H54 (cell line): ENCODE data around the gene CLCN3.
A peak's percentile ranks its signal among the peaks of the same experiment; 100 is the strongest.
"Not testable (repeated sequence)": the region's sequence is repeated elsewhere in the genome, so short reads cannot be mapped to it uniquely, and the experiment has no call there.

ENCODE experiments used
- DNase-seq: peaks from one replicate; pipeline ENCODE4 v3.0.0; 2011; ENCODE audit warnings: low spot score, mixed read lengths; ENCODE audit not compliant: insufficient read length
- FAIRE-seq: peaks from 3 replicates; lab custom pipeline; 2011; peaks lifted over from hg19 to GRCh38; lab: Jason Lieb, UNC
- POLR2A ChIP-seq: IDR thresholded peaks from 2 replicates; pipeline ENCODE4 v1.6.1; 2011; ENCODE audit warnings: low read depth, mild to moderate bottlenecking, low read length

The CLCN3 gene

GRCh38 chr4:169619958-169620879, at the start of gene CLCN3:
Gene CLCN3, plus strand, starts transcription at chr4:169620578. Its CDS starts 15,351 bp downstream, at chr4:169635929.
- FAIRE-seq (peak; percentile 36), DNase-seq (peak; percentile 62)
- peak; percentile 74 for TF ChIP-seq POLR2A

- DNase-seq, FAIRE-seq: not testable (repeated sequence)
Observed at GRCh38 chr4:169571012-169571411, 49.4 kb upstream of the CLCN3 start.

DNA sequence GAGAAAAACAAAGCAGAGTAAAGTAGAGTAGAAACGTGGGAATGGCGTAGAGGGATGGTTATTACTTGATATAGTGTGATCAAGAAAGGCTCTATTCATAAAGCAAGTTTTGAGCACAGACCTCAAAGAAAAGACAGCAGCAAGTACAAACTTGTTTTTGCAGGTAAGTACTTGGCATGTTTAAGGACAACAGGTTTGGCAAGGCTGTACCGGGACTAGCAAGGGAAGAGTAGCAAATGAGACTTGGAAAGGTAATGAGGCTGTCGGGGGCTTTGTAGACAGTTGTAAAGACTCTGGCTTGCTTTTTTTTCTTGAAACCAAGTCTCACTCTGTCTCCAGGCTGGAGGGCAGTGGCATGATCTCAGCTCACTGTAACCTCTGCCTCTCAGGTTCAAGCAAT, 48.9 kb upstream of the CLCN3 start:
- no peak for FAIRE-seq
- TF ChIP-seq POLR2A = no peak

GRCh38 chr4:169573889-169574288, 46.5 kb upstream of the CLCN3 start:
- no peak for TF ChIP-seq POLR2A
- no peak for DNase-seq
- FAIRE-seq = no peak

More for the DNA sequence above, 48.9 kb upstream of the CLCN3 start:
- DNase-seq = no peak

DNA sequence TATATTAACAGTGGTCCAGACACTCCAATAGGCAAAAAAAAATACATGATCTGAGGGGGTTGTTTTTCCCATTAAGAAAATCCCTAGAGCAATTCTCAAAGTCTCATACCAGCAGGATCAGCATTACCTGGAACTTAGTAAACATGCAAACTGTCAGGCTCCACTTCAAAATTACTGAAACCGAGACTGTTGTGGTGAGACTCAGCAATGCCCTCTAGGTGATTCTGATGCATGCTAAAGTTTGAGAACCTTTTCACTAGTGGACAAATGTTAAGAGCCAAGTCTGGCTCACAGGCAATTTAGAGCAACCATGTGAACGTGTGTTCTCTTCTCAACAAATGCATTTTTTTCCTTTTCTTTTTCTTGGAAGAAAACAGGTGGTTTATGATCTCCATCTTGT, 38.2 kb upstream of the CLCN3 start:
- no peak for FAIRE-seq
- TF ChIP-seq POLR2A = no peak
- DNase-seq = no peak

- TF ChIP-seq POLR2A = no peak
- DNase-seq = no peak
- no peak for FAIRE-seq
Observed at GRCh38 chr4:169582706-169583105, 37.7 kb upstream of the CLCN3 start.

DNA sequence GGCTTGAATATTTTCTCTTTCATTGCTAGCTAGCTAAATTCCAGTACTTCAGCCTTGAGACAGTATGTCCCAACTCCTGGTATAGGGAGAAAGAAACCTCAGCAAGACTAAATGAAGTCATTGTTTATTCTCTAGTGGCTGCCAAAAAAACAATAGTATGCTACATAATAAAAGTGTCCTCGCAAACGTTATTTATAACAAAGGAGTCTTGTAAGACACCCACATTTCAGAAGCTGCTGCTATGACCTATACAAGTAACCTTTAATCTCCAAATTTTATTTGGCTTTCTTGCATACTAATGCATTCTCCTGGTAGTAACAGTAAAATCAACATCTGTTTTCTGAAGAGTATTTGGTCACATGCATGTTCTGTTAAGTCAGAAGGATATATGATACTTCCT, 36.8 kb upstream of the CLCN3 start:
- no peak for TF ChIP-seq POLR2A
- no peak for FAIRE-seq
- DNase-seq = no peak

GRCh38 chr4:169593050-169593560, 27.3 kb upstream of the CLCN3 start:
- no peak for DNase-seq
- no peak for TF ChIP-seq POLR2A
- FAIRE-seq = no peak

GRCh38 chr4:169594560-169595195, 25.7 kb upstream of the CLCN3 start:
- no peak for FAIRE-seq
- TF ChIP-seq POLR2A = no peak

DNA sequence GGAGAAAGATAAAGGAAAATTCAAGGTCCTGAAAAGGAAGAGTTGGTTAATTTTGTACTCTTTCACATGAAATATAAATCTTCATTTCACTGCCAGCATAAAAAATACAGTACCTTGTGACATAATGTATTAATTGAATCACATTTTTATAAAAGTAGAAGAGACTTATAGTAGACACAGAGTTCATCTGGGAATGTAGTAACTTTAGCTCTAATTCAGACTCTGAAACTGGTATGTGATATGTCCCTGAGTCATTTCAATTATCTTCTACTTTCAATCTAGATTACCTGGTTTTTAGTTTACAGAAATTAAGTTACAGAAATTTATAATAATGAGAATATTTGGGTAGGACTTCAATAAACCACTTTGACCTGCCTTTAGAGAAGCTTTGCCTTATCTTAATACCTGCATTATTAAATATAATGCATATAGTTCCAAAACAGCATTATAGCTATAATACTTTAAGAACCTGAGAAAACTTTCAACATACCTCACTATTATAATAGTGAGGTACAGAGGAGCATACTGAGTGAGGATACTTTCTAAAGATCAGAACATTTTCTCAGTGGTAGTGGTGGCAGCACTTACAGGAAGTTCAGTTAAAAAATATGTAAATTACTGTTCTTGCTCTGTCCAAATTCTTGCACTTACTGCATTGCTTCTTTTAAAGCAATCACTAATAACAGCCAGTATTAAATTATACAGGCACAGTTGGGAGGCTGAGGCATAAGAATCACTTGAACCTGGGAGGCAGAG, 19.2 kb upstream of the CLCN3 start:
- DNase-seq (no peak), FAIRE-seq (no peak)
- no peak for TF ChIP-seq POLR2A

More at GRCh38 chr4:169594560-169595195, 25.7 kb upstream of the CLCN3 start:
- no peak for DNase-seq

DNA sequence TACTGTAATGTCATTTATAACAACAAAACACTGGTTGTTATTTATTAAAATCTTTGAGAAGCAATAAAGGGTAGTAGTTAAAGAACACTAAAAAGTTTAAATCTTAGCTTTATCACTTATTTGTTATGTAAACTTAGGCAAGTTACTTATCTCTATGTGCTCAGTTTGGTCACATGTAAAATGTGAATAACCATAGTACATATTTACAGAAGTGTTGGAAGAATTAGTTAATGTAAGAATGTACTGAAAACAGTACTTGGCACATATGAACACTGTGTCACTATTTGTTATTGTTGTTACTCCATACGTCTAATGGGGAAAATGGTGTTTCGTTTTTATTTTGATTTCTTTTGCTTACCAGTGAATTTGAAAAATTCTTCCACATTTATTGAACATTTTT, 17.1 kb upstream of the CLCN3 start:
- TF ChIP-seq POLR2A = no peak
- DNase-seq (no peak), FAIRE-seq (no peak)

- no peak for DNase-seq
- TF ChIP-seq POLR2A = no peak
- FAIRE-seq = peak; percentile 80
Observed at GRCh38 chr4:169604131-169604900, 16.1 kb upstream of the CLCN3 start.

DNA sequence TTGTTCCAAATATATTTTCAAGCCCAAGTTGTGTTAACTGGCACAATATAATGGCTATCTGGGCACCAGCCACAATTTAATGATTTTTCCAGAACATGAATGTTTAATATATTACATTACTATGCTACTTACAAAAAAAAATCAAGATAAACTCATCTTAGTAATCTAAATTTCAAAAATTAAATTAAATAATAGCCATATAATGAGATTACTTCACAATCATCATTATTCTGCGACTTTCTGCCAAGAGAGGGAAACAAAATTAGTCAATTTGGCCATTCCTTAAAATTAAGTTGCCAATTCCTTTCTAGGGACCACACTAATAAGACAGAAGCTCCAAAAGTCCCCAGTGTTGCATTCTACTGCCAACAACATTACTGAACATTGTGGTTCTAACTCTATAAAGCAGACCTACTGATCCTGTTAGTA, 15.5 kb upstream of the CLCN3 start:
- TF ChIP-seq POLR2A = no peak
- no peak for FAIRE-seq
- no peak for DNase-seq
